Measurements from ENCODE around the gene RD3L.

Gene RD3L

DNA sequence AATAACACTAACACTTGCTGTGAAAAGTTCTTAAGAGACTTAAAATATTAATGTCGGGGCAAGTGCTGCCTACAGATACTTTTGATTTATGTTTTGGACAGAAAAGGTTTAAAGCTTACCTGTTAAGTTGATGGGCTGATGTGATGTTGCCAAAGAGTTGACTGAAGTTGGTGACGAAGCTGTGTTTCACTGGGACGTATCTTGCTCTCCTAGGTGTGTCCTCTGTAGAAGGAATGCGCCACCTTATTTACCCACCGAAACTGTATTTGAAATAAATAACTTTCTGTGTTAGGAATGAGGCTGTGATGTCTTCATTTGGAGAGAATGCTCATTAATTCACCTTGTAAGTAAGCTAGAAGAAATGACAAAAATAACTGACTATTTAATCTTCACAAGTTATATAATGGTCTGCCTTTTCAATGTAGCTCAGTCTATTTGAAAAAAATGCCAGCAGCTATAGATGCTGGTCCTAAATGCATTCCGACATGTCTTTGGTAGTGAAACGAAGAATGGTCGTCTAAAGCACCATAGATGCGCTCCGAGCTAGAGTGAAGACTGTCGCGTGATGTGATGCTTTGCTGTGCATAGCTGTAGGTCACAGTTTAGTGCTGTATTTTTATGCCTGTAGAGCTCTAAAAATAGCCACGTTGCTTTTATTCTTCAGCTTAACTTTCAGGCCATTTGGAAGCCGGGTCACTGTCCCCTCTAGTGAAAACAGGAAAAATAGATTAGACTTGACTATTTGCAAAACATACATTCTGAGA lies at the start of gene RD3L:
TSS of gene RD3L (minus strand) at position 557 of the 764 bp plus-strand sequence. CDS start 834 bp downstream, outside the sequence.
- no peak for DNase-seq

DNA sequence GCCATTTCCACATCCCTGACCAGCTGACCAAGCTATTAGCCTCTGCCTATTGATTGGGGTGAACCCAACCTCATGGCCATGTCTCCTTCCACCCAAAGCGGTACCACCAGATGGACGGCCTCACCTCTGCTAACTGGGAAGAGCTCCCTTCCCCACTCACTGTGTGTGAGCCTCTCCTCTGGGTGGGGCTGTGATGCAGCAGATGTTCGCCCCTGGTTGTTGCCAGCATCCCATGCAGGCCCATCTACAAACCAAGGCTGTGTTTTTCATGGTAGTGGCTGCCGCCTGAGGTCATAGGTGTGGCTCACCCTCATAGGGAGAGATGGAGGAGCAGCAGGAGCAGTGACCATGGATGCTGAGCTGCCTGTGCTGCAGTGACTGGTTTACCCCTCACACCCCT lies 47.6 kb upstream of the RD3L start:
- DNase-seq: no peak

DNA sequence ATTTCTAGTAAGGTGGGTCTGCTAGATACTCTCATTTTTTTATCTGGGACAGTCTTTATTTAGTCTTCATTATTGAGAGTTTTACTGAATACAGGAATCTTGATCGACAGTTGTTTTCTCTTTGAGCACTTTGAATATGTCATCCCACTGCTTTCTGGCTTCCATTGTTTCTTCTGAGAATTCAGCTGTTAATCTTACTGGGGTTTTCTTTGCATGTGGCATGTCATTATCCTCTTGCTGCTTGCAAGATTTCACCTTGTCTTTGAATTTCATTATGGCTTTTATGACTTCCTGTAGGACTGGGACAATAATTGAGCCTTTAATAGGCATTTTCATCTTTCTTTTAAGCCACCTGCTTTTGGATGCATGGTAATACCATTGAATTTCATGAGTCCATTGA lies 46.7 kb upstream of the RD3L start:
- DNase-seq: no peak

DNA sequence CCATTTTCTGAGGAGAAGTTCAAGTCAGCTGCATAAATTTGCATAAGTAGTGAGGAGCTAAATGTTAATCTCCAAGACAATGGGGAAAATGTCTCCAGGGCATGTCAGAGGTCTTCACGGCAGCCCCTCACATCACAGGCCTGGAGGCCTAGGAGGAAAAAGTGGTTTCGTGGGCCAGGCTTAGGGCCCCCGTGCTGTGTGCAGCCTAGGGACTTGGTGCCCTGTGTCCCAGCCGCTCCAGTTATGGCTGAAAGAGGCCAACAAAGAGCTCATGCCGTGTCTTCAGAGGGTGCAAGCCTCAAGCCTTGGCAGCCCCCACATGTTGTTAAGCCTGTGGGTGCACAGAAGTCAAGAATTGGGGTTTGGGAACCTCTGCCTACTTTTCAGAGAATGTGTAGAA lies 41.9 kb upstream of the RD3L start:
- no peak for DNase-seq

DNA sequence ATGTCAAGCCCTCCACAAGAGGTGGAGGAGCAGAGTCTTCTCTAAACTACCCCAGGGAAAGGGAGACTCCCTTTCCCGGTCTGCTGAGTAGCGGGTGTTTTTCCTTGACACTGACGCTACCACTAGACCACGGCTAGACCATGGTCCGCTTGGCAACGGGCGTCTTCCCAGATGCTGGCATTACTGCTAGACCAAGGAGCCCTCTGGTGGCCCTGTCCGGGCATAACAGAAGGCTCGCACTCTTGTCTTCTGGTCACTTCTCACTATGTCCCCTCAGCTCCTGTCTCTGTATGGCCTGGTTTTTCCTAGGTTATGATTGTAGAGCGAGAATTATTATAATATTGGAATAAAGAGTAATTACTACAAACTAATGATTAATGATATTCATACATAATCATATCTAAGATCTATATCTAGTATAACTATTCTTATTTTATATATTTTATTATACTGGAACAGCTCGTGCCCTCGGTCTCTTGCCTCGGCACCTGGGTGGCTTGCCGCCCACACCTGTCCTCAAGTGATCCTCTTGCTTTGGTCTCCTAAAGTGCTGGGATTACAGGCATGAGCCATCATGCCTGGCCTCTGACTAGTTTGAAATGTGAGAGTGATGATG lies 38.4 kb upstream of the RD3L start:
- DNase-seq: peak; percentile 25

DNA sequence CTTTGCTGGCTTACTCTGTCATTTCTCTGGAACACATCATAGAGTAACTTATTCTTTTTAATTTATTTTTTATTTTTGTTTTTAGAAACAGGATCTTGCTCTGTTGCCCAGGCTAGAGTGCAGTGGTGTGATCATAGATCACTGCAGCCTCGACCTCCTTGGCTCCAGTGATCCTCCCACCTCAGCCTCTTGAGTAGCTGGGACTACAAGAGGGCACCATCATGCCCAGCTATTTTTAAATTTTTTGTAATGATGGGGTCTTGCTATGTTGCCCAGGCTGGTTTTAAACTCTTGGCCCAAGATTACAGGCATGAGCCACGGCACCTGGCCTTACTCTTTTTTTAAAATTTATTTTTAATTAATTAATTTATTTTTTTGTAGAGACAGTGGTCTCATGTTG lies 32.2 kb upstream of the RD3L start:
- DNase-seq: no peak

DNA sequence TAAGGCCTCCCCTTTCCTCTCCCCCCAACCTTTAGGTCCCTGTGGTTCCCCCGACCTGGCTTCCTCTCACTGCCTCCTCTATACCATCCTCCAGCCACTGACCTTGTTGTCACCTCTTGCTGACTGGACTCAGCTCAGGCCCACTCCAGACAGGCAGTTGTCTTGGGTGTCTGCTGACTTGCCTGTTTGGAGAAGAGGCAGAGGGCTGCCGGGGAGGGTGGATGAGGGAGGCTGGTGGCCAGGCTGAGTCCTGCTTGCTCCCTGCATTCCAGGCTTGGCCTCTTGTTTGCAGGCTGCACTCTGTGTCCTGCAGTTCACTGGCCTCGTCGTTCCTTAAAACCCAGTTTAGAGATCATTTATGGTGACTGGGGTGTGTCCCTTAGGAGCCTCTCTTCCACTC lies 31.0 kb upstream of the RD3L start:
- no peak for DNase-seq

DNA sequence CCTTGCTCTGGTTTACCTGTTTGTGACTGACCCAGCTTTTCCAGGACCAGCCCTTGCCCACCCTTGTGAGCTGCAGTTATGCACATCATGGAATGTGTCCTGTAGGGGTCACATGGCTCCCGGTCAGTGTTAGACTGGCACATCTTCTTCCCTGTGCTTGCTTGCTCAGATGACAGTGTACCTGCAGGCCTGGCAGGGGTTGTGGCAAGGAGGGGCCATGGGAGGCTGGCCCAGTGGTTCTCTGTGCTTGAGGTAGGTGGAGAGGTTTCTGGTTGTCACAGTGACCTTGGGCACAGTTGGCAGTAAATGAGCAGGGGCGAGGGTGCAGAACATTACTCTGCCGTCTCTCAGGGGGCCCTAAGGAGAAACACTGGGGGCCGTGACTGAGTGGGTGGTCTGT lies 27.6 kb upstream of the RD3L start:
- DNase-seq: no peak

DNA sequence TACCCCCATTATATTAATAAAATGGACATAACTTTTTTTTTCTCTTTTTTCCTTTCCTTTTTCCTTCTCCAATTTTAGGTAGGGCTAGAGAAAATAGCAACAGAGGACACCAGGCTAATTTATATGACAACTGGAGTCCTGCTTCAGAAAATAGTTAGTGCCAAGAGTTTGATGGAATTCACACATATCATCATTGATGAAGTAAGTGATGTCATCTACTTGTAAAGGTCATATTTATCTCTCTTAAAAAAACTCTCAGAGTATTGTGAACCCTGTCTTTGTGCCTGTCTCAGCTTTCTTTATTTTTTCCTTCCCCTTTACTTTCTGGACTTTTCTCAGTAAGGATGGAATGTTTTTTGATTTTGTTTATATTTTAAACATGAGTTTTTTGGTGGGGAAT lies 24.3 kb upstream of the RD3L start:
- DNase-seq: no peak

DNA sequence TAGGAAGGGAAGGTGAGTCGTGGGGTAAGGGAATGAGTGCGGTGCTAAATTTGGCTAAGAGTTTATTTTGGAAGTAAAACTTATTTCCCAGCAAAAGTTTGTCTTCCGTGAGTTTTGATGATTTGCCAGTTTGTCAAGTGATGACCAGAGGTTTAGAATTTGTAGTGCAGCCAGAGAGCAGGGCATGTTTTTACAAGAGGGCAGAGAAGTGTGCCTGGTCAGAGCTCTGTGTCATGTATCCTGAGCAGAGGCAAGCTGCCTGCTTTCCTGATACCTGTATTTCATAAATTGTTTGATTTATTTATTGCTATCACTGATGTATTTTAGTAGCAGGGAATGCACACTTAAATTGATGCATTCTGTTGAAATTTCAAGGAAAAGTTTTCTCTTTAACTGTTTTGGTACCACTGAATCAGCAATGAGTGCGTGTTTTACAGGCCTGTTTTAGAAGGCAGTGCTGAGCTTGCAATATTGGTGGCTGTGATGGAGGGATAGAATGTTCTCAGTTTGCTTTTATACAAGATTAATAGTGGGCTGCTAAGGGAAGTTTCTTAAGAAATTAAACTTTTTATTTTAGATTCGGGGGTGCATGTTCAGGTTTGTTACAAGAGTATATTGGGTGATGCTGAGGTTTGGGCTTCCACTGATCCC lies 19.7 kb upstream of the RD3L start:
- no peak for DNase-seq

DNA sequence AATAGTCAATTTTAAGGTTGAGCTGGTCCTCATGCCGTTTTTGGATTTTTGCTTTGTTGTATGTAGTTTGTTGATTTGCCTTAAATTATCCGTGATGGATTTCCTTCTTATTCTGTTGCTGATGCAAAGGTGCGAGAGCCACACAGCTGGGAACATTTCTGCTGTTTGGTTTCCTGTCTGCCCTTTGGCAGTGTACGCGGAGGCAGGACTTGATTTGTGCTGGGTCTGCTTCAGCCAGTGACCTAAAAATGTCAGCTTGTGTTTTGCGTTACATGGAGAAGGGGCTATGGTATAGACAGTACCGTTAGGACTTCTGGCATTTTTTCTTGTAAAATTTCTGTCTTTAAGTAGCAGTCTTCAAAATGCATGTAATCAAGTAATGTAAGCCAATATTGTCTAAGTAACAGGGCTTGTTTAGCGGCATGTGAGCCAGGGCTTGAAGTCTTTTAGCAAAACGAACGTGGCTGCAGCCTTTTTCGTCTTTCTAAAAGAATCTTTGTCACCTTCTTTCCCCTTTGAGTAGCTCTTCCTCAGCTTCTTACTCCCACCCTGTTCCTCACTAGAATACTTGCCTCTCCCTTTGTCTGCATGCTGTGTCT lies 18.2 kb upstream of the RD3L start:
- no peak for DNase-seq

DNA sequence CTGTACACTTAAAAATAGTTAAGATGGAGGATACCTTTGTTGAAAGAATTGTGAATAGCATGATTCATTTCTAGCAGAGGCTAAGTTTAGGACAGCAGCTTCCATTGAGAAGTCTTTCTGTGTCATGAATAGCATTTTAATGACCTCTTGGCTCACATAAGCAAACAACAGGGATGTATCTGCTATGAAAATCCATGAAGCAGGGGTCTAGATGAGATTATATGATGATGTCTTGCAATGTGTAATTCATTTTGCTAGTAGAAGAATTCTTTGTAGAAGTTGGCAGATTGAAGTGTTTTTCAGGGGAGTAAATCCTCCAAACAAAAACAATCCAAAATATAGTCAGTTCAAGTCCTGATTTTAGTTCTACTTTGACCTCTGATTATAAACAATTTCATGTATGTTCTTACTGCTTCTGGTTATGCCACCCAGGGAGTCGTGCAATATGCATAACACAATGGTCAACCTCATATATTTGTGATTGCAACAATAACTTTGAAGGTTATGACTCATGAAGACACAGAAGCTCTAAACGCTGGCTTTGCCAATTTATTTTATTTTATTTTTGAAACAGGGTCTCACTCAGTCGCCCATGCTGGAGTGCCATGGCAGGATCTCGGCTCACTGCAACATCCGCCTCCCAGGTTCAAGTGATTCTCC lies 6.9 kb upstream of the RD3L start:
- DNase-seq: no peak

DNA sequence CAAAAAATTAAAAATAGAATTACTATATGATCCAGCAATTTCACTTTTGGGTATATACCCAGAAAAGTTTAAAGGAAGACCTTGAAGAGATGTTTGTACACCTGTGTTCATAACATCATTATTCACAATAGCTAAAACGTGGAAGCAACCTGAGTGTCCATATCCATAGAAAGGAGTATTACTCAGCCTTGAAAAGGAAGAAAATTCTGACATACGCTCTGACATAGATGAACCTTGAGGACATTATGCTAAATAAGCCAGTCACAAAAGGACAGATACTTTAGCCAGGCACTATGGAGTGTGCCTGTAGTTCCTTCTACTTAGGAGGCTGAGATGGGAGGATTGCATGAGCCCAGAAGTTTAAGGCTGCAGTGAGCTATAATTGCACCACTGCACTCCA lies 6.1 kb upstream of the RD3L start:
- DNase-seq: no peak

DNA sequence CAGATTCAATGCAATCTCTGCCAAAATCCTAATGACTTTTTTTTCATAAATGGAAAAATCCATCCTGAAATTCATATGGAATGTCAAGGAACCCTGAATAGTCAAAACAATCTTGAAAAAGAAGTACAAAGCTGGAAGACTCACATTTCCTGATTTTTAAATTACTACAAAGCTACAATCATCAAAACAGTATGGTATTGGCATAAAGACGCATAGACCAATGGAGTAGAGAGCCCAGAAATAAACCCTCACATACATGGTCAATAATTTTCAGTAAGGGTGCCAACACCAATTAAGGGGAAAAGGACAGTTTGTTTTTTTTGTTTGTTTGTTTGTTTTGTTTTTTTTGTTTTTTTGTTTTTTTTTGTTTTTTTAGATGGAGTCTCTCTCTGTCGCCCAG lies 4.6 kb upstream of the RD3L start:
- DNase-seq: no peak

DNA sequence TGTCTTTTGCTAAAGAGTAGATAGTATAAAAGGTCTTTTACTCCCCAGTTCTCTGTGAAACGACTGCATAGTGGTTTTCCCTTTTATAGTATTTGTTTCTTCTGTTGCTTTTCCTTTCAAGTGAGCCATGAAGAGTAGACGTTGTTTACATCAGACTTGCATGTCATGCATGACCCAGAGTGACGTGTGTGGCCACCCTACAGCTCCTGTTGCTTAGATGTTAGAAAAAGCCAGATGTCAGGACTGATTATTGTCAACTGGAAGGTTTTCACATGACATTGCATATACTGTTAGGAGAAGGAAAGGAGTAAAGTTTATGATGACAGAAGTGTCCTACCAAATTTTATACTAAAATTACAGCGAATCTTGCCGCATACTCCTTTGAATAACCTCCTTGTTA lies 1.3 kb upstream of the RD3L start:
- DNase-seq: no peak

DNA sequence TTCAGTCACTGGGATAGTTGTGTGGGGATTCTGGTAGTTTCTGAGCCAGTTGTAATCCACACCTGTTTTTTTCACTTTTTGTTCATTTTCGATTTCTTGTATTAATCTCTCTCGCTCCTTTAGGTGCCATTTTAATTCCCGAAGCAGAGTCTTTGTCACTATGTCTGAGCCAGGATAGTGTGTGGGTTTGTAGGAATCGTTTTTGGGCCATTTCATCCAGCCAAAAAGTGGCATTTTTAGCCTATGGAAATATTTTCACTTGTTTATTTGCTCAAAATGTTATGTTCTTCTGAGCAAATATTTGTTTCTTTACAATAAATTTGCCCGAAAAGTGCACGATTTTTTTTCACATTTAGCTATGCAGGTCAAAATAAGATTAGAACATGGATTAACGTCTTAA lies 867 bp downstream of the RD3L start:
- no peak for DNase-seq

DNA sequence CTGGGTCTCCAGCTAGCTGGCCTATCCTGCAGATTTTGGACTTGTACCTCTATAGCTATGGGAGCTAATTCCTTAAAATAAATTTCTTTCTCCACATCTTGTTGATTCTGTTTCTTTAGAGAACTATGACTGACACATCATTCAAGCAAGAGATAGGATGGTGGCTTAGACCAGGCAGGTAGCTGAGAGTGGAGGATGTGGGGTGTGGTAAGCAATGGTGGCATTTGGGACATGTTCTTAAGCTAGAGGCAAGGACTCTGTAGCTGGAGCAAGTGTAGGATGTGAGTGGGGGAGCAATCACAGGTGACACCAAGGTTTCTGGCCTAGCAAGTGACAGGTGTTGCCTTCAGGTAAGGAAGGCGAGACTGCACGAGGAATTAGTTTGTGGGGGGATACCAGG lies 7.2 kb downstream of the RD3L start:
- DNase-seq: no peak

DNA sequence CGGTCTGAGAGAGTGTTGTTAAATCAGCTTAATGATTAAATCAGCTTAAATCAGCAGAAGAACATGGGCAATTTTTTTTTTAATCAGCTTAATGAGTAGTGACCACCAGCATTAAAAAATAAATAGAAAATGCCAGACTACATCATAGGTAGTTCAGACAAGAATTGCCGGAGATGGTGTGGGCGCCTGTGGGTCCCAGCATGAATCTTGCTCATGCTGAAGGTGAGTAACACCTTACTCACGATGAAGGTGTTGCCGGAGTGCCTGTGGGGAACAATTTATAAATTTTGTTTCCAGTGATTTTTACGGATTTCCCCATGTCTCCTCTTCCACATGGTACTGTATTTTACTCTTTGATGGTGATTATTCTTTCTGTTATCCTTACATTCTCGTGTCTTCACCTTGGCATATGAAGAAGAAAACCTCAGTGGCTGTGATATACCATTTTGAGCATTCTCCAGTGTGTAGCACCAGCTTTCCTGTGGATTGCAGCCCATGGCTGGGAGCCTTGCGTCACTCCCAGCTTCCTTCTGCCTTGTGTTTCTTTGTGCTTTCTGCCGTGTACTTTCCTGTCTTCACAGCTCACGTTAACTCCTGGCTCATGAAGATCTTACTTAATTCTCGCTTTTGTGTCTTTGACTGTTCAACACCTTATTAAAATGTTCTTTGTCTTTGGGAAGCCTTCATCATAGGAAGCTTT lies 9.4 kb downstream of the RD3L start:
- DNase-seq: no peak

DNA sequence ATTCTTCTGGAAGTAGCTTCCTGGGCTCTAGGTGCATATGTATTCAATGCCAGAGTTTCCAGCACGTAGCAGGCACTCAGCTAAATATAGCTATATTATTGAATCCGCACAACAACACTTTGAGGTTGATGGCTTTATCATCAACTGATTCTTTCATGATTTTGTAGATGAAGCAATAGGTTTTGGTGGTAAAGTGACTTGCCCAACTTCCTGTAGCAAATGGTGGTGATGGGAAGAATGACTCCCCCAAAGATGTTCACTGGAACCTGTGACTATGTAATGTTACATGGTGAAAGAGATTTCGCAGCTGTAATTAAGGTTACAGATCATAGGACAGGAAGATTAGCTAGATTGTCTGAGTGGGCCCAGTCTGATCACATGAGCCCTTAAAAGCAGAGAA lies 10.9 kb downstream of the RD3L start:
- DNase-seq: no peak

DNA sequence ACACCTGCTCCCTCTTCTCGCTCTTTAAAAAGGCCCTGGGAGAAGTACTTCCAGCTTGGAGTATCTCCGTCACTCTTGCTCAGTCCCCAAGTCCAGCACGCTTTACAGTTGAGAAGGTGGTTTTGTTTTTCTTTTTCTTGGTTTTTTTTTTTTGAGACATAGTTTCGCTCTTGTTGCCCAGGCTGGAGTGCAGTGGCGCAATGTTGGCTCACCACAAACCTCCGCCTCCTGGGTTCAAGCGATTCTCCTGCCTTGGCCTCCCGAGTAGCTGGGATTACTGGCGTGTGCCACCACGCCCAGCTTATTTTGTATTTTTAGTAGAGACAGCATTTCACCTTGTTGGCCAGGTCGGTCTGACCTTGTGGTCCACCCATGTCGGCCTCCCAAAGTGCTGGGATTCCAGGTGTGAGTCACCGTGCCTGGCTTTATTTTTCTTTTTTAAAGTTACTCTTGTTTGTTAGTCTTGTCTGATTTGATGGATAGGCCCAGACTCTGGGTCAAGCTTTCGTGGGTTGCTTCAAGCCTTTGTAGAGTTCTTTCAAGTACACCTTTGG lies 12.2 kb downstream of the RD3L start:
- no peak for DNase-seq

DNA sequence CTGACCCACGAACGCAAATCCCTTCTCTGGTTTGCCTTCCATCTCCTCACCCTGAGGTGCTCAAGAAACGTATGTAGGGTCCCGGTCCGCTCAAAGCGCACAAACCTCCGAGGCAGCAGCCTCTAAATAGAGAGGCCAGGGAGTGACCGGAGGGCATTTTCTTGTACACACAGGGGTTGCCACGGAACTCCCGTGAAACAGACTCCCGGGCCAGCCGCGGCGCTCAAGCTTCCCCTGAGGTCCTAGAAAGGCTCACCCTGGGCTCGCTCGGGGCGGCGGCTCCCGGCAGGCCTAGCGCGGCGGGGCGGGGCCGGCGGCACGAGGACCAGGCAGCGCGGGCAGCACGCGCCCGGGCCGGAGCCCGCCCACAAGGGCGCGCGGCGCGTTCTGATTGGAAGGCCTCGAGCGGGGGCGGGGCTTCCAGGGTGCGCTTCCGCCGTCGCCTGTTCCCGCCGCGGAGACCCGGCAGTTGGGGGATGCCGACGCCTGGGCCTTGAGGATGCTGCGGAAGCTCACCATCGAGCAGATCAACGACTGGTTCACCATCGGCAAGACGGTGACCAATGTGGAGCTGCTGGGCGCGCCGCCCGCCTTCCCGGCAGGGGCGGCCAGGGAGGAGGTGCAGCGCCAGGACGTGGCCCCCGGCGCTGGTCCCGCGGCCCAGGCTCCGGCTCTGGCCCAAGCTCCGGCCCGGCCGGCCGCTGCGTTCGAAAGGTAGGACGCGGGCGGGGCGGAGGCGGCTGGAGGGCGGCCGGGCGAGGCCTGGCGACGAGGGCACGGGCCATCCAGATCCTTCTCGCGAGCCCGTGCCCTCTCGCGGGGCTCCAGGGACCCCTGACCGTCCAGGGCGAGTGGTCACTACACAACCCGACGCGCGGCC lies 14.1 kb downstream of the RD3L start, which contains the start of gene TDRD9:
TSS of gene TDRD9 (plus strand) at position 446 of the 880 bp plus-strand sequence. CDS start at position 500, 54 bp downstream.
- DNase-seq: no peak
